PFSK-1 (cell line): ENCODE data around the gene GPR137B.

Experiments used
- POLR2AphosphoS5 ChIP-seq: IDR thresholded peaks from 2 replicates; pipeline ENCODE4 v1.6.1; 2012; ENCODE audit warnings: low read depth, mild to moderate bottlenecking, control low read depth, low read length, moderate library complexity
- TAF1 ChIP-seq: IDR thresholded peaks from 2 replicates; pipeline ENCODE4 v1.6.1; 2012; ENCODE audit warnings: low read length, control low read depth, borderline replicate concordance; ENCODE audit not compliant: insufficient read depth

- no peak for TF ChIP-seq TAF1
- no peak for TF ChIP-seq POLR2AphosphoS5
Observed at GRCh38 chr1:236207121-236207520, 64.8 kb downstream of the GPR137B start.
